GM13977 (cell line): ENCODE results near the gene TARS3.
A peak's percentile ranks its signal among the peaks of the same experiment; 100 is the strongest.

Experiments used
- DNase-seq: peaks from one replicate; pipeline ENCODE4 v3.0.0; 2012; ENCODE audit warnings: low spot score
- in situ Hi-C: fragments of 300-500 bp; cut with MboI; formaldehyde crosslinking; loops from one replicate; pipeline ENCODE4 v1.12.0; 2022; ENCODE audit warnings: low sequenced_read_pairs, low pct_unique_long_range_greater_than_20kb, mixed read lengths, inconsistent platforms; ENCODE audit not compliant: unreplicated experiment
- TF ChIP-seq, protein P1 (sequence below): IDR thresholded peaks from 2 replicates; pipeline ENCODE4 v1.5.1; 2012; ENCODE audit warnings: mild to moderate bottlenecking, control low read depth; ENCODE audit not compliant: insufficient read depth; ENCODE audit errors: extremely low read depth, missing control alignments

Gene TARS3

DNA sequence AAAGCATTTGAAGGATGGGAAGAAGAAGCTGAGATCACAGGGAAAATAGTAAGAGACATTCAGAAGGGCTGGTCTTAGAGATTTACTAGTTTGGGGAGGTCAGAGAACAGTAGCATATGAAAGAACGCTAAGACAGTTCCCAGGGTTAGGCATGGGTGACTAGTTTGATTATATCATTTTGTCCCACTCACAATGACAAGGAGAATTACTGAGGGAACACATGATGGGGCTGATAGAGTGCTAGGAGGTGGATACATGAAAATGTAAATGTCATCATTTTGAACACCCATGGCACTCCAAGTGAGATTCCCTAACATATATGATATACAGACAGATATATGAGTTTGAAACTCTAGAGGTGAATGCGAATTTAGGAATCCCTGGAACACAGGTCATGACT is 9.3 kb upstream of the TARS3 start:
- no peak for DNase-seq
- TF ChIP-seq, protein P1, sequence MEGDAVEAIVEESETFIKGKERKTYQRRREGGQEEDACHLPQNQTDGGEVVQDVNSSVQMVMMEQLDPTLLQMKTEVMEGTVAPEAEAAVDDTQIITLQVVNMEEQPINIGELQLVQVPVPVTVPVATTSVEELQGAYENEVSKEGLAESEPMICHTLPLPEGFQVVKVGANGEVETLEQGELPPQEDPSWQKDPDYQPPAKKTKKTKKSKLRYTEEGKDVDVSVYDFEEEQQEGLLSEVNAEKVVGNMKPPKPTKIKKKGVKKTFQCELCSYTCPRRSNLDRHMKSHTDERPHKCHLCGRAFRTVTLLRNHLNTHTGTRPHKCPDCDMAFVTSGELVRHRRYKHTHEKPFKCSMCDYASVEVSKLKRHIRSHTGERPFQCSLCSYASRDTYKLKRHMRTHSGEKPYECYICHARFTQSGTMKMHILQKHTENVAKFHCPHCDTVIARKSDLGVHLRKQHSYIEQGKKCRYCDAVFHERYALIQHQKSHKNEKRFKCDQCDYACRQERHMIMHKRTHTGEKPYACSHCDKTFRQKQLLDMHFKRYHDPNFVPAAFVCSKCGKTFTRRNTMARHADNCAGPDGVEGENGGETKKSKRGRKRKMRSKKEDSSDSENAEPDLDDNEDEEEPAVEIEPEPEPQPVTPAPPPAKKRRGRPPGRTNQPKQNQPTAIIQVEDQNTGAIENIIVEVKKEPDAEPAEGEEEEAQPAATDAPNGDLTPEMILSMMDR: no peak
- in situ Hi-C loops: loop anchor here (10.0 kb wide), 1 partner anchor 59 kb away; no protein-coding TSS in a partner anchor

- in situ Hi-C loops: loop anchor here (10.0 kb wide), 1 partner anchor 58 kb away; no protein-coding TSS in a partner anchor
- TF ChIP-seq, protein P1: no peak
- no peak for DNase-seq
These were observed 8.5 kb upstream of the TARS3 start for GRCh38 chr15:101732772-101733171.

- TF ChIP-seq, protein P1: no peak
- DNase-seq: no peak
- in situ Hi-C loops: loop anchor here (10.0 kb wide), 1 partner anchor 57 kb away; no protein-coding TSS in a partner anchor
These were observed 7.5 kb upstream of the TARS3 start for GRCh38 chr15:101731746-101732145.

DNA sequence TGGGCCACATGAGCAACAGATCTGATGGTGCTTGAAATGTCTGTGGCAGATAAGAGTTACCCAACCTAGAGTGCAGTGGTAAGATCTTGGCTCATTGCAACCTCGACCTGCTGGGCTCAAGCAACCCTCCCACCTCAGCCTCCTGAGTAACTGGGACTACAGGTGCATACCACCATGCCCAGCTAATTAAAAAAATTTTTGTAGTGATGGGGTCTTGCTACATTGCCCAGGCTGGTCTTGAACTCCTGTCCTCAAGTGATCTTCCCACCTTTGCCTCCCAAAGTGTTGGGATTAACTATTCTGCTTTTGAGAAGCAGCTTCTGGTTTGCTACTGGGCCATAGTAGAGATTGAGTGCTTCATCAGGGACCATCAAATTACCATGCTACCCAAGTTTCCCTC is 2.9 kb upstream of the TARS3 start:
- in situ Hi-C loops: no loop called here
- TF ChIP-seq, protein P1: no peak
- no peak for DNase-seq

DNA sequence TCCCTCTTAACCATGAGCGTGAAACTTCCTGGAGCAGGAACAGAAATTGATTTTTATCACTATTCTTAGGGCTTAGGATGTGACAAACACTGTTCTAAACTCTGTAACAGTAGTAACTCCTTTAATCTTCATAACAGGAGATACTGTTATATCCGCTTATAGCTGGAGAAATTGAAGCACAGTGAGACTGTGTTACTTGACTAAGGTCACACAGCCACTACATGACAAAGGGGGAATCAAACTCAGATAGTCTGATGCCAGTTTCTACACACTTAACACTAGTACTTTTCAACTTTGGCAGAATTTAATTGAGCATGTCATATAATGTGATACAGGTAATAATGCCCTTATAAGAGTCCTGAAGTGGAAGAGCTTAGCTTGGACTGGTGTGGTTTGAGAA is 800 bp upstream of the TARS3 start:
- no peak for DNase-seq
- TF ChIP-seq, protein P1: no peak

DNA sequence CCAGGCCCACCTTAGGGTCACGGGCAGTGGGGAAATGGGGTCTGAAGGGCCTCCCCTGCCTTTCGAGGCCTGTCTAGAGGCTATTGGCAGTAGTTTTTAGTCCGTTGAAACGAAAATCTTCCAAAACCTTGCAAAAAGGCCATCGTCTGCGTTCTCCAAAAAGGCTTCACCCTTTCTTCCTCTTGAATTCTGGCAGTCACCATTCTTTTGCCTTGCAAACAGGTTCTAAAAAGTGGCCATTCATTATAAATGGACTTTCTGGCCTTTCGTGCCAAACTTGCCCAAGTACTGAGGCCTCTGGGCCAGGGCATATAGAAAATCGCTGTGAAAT is 367 bp upstream of the TARS3 start:
- in situ Hi-C loops: no loop called here
- no peak for DNase-seq
- TF ChIP-seq, protein P1: no peak

More for the DNA sequence above, 800 bp upstream of the TARS3 start:
- in situ Hi-C loops: no loop called here

GRCh38 chr15:101723171-101723873 is 951 bp downstream of the TARS3 start:
- in situ Hi-C loops: no loop called here
- TF ChIP-seq, protein P1: no peak
- DNase-seq: peak; percentile 55
